Vagina (tissue), 2 donors: ENCODE measurements around the gene APBB1IP. TPM values are rescaled to one million over a fixed set of nuclear protein-coding genes. Genes with fewer than 3 reads are reported as not detected.

Source experiments
- DNase-seq, 2 donors: peaks; one replicate each; pipeline ENCODE4 v3.0.0-alpha.2; 2017; ENCODE audit errors: extremely low spot score in 2 of 2
- H3K27ac ChIP-seq: fragments of 200-600 bp; sonication (generic); one replicate; pipeline ENCODE4 v1.5.1; 2019
- H3K27me3 ChIP-seq: fragments of 200-600 bp; sonication (generic); one replicate; pipeline ENCODE4 v1.5.1; 2019
- H3K36me3 ChIP-seq, 2 donors: fragments of 200-600 bp; sonication (generic); one replicate each; pipeline ENCODE4 v1.5.1; 2017 to 2019
- H3K4me1 ChIP-seq: fragments of 200-600 bp; sonication (generic); one replicate; pipeline ENCODE4 v1.5.1; 2019
- H3K4me3 ChIP-seq, 2 donors: fragments of 200-600 bp; sonication (generic); 1 replicate in 1 of 2; 2 replicates in 1 of 2; pipeline ENCODE4 v1.5.1; 2016 to 2019
- H3K9me3 ChIP-seq: fragments of 200-600 bp; sonication (generic); one replicate; pipeline ENCODE4 v1.5.1; 2019
- CTCF ChIP-seq, 3 experiments: fragments of 450-650 bp in 2 of 3; fragments of 200-600 bp in 1 of 3; sonication (generic) in 1 of 3; IDR thresholded peaks; one replicate each; pipeline ENCODE4 v1.5.1; 2017 to 2019; ENCODE audit warnings: antibody characterized with exemption in 3 of 3, mild to moderate bottlenecking in 2 of 3, moderate library complexity in 2 of 3
- POLR2A ChIP-seq, 2 donors: fragments of 450-650 bp; IDR thresholded peaks; one replicate each; pipeline ENCODE4 v1.6.1; 2017; ENCODE audit warnings: antibody characterized with exemption in 2 of 2, mild to moderate bottlenecking in 2 of 2, moderate library complexity in 2 of 2
- POLR2AphosphoS5 ChIP-seq, 2 donors: sonication (generic); formaldehyde crosslinking; IDR thresholded peaks; one replicate each; pipeline ENCODE4 v1.9.0; 2017; ENCODE audit warnings: antibody characterized with exemption in 2 of 2, mild to moderate bottlenecking in 2 of 2, low read depth in 1 of 2; ENCODE audit not compliant: insufficient read depth in 1 of 2
- intact Hi-C: fragments of 100-400 bp; cut with DNase I; formaldehyde crosslinking; loops from one replicate; pipeline ENCODE4 v1.15.1; 2023
- total RNA-seq: library from RNA; depleted of rRNA; stranded (reverse); fragments of >200 nt; gene quantifications from one replicate; pipeline ENCODE4 v1.2.3, GENCODE V29; 2016

APBB1IP gene
- total RNA-seq, 1 donor from 2014 or later = 7.4 TPM

GRCh38 chr10:26475386-26475785, 37.2 kb downstream of the APBB1IP start:
- Histone ChIP-seq H3K27me3 (no peaks in the 10 kb centered on the region), H3K4me3 (no peak overlapping the region), H3K36me3 (no peaks in the 10 kb centered on the region), H3K27ac (no peak overlapping the region), H3K4me1 (no peaks in the 10 kb centered on the region), H3K9me3 (no peaks in the 10 kb centered on the region)
- TF ChIP-seq POLR2AphosphoS5 (IDR thresholded peaks at IDR 0.05; ENCODE audit: insufficient read depth in 1 of 2, low read depth in 1 of 2) (no peak), POLR2A (IDR thresholded peaks at IDR 0.05) (no peak), CTCF (IDR thresholded peaks at IDR 0.05) (no peak)
- intact Hi-C loops = no loop called here
- no peak for DNase-seq

- H3K4me3 ChIP-seq = no peak overlapping the region
- DNase-seq = no peak
- H3K4me1 ChIP-seq = no peaks in the 10 kb centered on the region
- no peaks in the 10 kb centered on the region for H3K9me3 ChIP-seq
- H3K27me3 ChIP-seq = no peaks in the 10 kb centered on the region
- H3K27ac ChIP-seq = no peak overlapping the region
- TF ChIP-seq POLR2A (IDR thresholded peaks at IDR 0.05) (no peak), CTCF (IDR thresholded peaks at IDR 0.05) (no peak), POLR2AphosphoS5 (IDR thresholded peaks at IDR 0.05; ENCODE audit: insufficient read depth in 1 of 2, low read depth in 1 of 2) (no peak)
- intact Hi-C loops = no loop called here
- H3K36me3 ChIP-seq = no peaks in the 10 kb centered on the region
Observed at GRCh38 chr10:26477501-26477900, 39.4 kb downstream of the APBB1IP start.

GRCh38 chr10:26478061-26478460, 39.9 kb downstream of the APBB1IP start:
- Histone ChIP-seq H3K27me3 (no peaks in the 10 kb centered on the region), H3K4me1 (no peaks in the 10 kb centered on the region), H3K36me3 (no peaks in the 10 kb centered on the region), H3K27ac (no peak overlapping the region), H3K9me3 (no peaks in the 10 kb centered on the region), H3K4me3 (no peak overlapping the region)
- intact Hi-C loops = no loop called here
- no peak for DNase-seq
- no peak for TF ChIP-seq POLR2A (IDR thresholded peaks at IDR 0.05)
- TF ChIP-seq CTCF (IDR thresholded peaks at IDR 0.05) = no peak
- no peak for TF ChIP-seq POLR2AphosphoS5 (IDR thresholded peaks at IDR 0.05; ENCODE audit: insufficient read depth in 1 of 2, low read depth in 1 of 2)

- no peaks in the 10 kb centered on the region for H3K27me3 ChIP-seq
- no peak overlapping the region for H3K4me3 ChIP-seq
- no peaks in the 10 kb centered on the region for H3K4me1 ChIP-seq
- DNase-seq = no peak
- H3K9me3 ChIP-seq = no peaks in the 10 kb centered on the region
- intact Hi-C loops = no loop called here
- no peak for TF ChIP-seq POLR2A (IDR thresholded peaks at IDR 0.05)
- TF ChIP-seq POLR2AphosphoS5 (IDR thresholded peaks at IDR 0.05; ENCODE audit: insufficient read depth in 1 of 2, low read depth in 1 of 2) = no peak
- no peak for TF ChIP-seq CTCF (IDR thresholded peaks at IDR 0.05)
- H3K27ac ChIP-seq = no peak overlapping the region
- H3K36me3 ChIP-seq = no peaks in the 10 kb centered on the region
Observed at GRCh38 chr10:26479766-26480492, 41.8 kb downstream of the APBB1IP start.

GRCh38 chr10:26481315-26481692, 43.2 kb downstream of the APBB1IP start:
- H3K4me1 ChIP-seq = no peaks in the 10 kb centered on the region
- no peaks in the 10 kb centered on the region for H3K9me3 ChIP-seq
- H3K36me3 ChIP-seq = no peaks in the 10 kb centered on the region
- TF ChIP-seq POLR2AphosphoS5 (IDR thresholded peaks at IDR 0.05; ENCODE audit: insufficient read depth in 1 of 2, low read depth in 1 of 2) = no peak
- TF ChIP-seq POLR2A (IDR thresholded peaks at IDR 0.05) = no peak
- TF ChIP-seq CTCF (IDR thresholded peaks at IDR 0.05) = no peak
- no peak for DNase-seq
- intact Hi-C loops = no loop called here
- no peak overlapping the region for H3K27ac ChIP-seq
- no peaks in the 10 kb centered on the region for H3K27me3 ChIP-seq
- H3K4me3 ChIP-seq = no peak overlapping the region
